HG02970 (cell line): Measurements from ENCODE around the gene ZFAND3.
"Not testable (repeated sequence)": the region's sequence is repeated elsewhere in the genome, so short reads cannot be mapped to it uniquely, and the experiment has no call there.

Experiments
- ATAC-seq: cut with Tn5 transposase; IDR thresholded peaks from one replicate; pipeline ENCODE4 v1.9.1; 2021; ENCODE audit warnings: mild to moderate bottlenecking, moderate library complexity, moderate number of reproducible peaks; ENCODE audit not compliant: unreplicated experiment, low FRiP score

The ZFAND3 gene

DNA sequence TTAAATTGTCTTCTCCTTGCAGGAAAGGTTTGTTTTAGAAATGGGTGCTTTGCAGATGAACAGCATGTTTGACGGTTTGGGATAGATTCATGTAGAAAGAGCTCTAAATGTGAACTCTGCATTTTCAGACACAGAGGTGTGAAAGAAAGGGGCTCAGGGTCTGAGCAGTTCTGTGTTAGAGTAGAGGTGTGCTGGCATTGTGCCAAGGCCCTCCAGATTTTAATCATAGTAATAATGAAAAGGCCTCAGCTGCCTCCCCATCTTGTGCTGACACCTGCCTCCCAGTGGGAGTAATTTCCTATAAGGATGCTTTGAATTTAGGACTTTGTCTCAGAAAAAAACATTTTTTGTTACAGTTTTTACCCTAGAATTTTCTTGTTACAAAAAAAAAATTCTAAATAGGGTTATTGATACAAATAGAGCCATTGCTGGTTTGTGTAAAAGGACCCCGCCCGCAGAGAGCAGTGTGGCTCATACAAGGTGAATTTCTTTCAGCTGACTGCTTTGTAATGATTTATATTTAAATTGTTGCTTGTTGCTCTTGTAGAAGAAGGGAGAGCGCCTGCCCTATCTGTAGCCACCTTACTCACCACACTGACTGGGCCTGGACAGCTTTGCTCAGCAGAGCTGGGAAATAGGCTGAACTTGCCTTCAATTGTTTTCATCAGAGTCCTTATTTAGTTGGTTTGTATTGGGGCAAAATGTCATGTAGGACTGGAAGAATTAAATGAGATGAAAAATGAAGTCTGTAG, 294.5 kb downstream of the ZFAND3 start:
- ATAC-seq: no peak

GRCh38 chr6:38114976-38115625, 295.6 kb downstream of the ZFAND3 start:
- no peak for ATAC-seq

DNA sequence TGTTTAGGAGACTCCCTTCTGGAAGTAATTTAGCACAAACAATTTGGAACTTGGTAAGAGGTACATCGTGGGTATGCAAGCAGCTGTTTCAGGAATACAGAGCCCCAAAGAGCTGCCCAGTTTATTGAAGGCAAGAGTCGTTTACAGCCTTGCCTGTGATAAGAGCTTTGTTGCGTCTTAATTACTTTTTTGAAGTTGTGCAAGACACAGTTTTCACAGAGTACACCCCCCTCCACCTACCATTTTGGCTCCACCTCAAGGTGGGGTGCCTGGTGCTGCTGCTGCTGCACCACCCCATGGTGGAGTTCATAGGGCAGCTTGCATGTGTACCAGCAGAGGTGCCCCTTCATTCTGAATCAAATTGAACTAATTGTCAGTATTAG, 296.1 kb downstream of the ZFAND3 start:
- ATAC-seq: no peak

DNA sequence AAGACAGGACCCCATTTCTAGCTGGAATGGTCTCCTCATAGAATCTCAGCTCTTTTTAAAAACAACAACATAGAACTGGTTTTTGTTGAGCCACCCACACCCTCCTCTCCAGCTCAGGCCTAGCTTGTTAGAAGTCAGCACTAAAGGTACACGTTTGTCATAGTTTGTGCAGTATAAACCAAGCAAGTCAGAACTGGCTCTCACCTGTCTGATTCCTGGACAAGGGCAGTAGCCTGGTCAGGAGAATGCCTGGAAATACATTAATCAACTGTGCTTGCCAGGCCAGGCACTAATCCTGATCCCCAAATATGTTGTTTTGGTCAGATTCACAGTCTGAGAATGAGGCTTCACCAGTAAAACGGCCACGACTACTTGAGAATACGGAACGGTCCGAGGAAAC, 296.7 kb downstream of the ZFAND3 start:
- ATAC-seq: no peak

- no peak for ATAC-seq
Measured at GRCh38 chr6:38117281-38117680, 297.8 kb downstream of the ZFAND3 start.

DNA sequence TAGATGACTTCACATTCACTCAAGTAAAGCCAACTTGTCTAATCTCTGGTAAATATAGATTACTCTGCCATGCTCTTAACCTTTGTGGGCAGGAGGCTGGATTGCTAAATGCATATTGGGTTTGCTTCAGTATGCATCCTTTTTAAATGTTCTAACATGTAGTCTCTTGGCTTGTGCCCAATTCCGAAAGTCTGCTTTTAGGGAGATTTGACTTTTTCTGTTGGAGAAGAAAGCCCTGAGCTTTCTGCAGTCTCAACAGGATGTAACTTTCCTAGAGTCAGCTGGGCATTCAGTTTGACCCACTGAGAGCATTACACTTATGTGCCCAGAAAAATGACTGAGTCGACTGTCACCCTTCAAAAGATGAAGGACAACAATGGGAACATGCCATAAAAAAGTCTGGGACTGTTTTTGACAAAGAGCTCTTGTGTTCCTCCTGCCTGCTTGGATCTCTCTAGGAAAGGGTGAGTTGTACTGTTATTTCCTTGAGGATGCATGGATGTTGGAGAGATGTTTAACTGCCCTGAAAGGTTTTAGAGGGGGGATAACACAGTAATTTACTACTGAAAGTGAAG, 299.4 kb downstream of the ZFAND3 start:
- no peak for ATAC-seq

- no peak for ATAC-seq
Measured at GRCh38 chr6:38119516-38119915, 300.0 kb downstream of the ZFAND3 start.

GRCh38 chr6:38124224-38124926, 304.8 kb downstream of the ZFAND3 start:
- not testable (repeated sequence) for ATAC-seq

- ATAC-seq: no peak
Measured at GRCh38 chr6:38127284-38127683, 307.8 kb downstream of the ZFAND3 start.

GRCh38 chr6:38131527-38131965, 312.0 kb downstream of the ZFAND3 start:
- ATAC-seq: no peak

GRCh38 chr6:38133932-38134703, 314.6 kb downstream of the ZFAND3 start:
- ATAC-seq: no peak

GRCh38 chr6:38134704-38135088, 315.2 kb downstream of the ZFAND3 start:
- no peak for ATAC-seq

GRCh38 chr6:38136547-38136946, 317.0 kb downstream of the ZFAND3 start:
- ATAC-seq: no peak

DNA sequence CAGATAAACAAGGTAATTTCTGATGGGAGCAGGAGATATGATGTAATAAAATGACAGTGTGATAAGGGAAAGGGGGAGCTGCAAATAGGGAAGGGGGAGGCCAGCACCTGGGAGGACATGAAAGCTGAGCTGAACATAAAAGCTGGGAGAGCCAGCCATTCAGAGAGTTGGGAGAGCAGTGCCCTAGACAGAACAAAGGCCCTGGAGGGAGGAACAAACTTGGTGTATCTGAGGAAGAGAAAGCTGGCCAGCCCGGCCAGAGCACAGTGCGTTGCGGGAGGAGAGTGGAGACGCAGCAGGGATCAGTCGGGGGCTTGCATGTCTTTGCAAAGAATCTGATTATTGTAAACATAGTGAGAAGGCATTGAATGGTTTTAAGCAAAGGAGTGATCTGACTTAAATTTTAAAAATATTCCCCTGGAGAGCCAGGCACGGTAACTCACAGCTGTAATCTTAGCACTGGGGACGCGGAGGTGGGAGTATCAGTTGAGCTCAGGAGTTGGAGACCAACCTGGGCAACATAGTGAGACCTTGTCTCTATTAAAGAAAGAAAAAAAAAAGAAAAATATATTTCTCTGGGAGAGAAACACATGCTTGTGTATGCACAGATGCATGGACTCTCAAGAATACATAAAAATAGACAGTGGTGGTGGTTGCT, 318.2 kb downstream of the ZFAND3 start:
- no peak for ATAC-seq

GRCh38 chr6:38138374-38138773, 318.8 kb downstream of the ZFAND3 start:
- ATAC-seq: no peak

DNA sequence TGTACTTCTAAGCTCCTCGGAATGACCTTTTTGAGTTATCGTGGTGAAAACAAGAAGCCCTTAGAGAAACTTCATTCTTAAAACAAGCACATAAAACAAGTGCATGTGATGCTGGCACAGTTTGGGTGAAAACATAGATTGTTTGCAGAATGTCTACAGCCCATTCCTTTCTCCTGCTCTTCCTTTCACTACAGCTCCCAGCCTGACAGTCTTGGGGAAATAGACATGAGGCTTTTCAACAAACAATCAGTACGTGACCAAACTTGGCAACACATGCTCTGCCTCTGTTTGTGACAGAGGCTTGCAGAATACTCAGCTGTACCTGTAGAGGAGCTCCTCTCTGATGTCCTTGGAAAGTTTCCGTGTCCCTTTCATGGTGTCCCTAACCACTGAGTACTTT, 321.6 kb downstream of the ZFAND3 start:
- no peak for ATAC-seq

DNA sequence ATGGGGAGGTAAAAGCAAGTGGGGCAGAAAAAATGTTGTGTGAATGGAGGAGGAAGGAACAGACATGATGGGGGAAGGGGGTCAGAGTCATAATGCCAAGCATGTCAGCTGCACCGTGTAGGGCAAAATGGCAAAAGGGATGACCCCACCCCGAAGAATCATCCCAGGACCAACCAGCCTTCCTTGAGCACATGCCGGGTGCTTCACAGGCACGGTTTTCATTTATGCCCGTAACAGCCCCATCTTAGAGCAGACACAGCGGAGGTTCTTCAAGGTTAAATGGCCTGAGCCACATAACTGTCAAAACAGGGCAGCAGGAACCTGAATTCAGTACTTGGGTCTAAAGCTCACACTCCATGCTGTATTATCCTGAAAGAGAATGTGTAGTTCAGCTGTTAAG, 322.2 kb downstream of the ZFAND3 start:
- ATAC-seq: no peak

DNA sequence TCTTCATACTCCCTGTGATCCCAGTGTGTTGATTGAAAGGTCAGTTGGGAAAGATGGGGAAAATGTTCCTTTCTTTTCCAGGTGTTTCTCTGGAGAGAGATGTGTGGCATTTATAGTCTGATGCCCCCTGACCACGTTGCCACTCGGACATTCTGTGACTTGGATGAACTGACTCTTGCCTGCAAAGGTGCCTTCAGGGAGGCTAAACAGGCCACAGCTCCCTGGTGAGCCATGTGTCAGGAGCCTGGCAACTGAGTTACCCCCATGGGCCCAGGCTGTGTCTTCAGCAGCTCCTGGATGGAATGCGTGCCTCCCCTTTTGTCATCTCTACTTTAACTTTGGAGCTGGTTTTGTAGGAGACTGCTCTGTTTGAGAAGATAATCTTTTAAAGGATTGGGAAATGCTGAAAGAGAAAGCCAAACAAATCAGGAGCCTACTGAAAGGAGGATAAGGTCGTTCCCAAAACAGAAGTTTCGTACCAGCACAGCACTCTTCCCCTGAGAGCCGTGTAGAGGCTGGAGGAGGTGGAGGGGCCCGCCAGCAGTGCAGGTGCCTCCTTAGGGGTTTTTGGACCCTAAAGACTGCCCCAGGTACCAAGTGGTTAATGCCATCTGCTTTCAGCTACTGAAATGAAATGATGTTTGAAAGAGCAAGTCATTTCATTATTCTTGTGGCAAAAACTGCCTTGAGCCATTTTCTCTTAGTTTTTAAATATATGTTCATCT, 322.8 kb downstream of the ZFAND3 start:
- no peak for ATAC-seq
